GM21367 (cell line): ENCODE data around the gene SMAD7.

ENCODE experiments used
- ATAC-seq: cut with Tn5 transposase; IDR thresholded peaks from one replicate; pipeline ENCODE4 v1.9.1; 2021; ENCODE audit not compliant: unreplicated experiment

The SMAD7 gene

DNA sequence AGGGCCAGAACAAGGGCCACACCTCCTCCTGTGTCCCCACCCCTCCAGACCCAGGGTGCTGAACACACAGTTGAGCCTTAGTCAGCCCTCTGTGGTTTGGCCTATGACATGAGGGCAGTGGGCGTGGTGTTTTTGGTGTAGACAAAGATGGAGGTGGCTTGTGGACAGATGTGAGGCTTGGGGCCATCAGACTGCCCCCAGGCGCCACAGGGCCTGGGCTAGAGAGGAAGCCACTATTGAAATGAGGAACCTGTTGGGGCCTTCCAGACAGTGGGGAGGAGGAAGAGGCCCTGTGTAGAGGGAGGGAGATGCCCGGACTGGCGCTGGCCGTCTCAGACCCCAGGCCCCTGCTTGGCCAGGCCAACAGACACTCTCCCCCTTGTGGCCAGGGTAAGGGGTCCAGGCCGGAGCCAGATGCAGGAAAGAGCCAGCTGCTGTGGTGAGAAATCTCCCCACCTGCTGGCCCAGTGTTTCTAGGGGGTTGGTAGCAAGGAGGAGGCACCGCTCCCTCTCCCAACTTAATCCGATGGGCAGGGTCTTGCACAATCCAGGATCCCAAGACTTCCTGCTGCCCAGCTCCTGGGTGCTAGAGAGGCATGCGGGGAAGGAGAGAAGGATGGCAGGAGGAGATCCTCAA is 53.8 kb downstream of the SMAD7 start:
- no peak for ATAC-seq

GRCh38 chr18:48896326-48896874 is 54.4 kb downstream of the SMAD7 start:
- no peak for ATAC-seq

- no peak for ATAC-seq
These were observed 55.9 kb downstream of the SMAD7 start for GRCh38 chr18:48894799-48895346.

GRCh38 chr18:48893608-48894600 is 56.9 kb downstream of the SMAD7 start:
- ATAC-seq = no peak

DNA sequence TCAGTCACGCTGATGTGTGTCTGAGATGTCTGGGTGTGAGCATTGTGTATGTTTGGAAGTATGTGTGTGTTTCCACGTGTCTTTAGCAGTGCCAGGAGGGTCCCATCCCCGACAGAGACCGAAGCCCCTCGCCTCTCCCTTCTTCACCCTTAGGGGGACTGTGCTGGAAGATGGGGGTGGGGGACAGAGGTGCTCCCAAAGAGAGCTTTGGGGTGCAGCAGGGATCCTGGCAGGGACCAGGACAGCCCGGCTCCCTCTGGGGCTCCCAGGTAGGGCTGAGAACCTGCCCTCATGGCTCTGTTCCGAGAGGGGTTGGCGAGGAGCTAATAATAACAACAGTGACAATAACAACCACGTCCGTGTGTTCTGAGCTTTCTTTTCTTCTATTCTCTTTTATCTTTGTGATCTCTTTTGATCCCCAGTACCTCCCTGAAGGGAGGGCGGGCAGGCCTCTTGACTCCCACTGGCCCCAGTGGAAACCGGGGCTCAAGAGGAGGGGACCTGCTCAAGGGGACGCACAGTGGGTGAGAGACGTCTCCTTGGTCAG is 57.6 kb downstream of the SMAD7 start:
- ATAC-seq = no peak

GRCh38 chr18:48892146-48892855 is 58.5 kb downstream of the SMAD7 start:
- ATAC-seq = no peak

DNA sequence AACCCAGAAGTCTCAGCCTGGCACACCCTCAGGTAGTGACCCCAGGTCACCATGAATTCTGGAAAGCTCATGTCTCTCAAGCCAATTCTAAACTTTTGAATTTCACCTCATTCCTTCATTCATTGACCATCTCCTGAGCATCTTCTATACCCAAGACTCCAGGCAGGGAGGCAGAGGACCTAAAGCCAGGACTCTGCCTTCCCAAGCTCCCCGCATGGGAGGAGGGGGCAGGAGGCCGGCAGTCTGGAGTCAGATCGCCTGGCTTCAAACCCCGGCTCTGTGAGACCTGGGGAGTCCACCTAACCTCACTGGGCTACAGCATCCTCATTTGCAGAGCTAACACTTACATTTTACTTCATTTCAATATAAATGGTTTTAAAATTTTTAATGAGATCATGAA is 59.0 kb downstream of the SMAD7 start:
- ATAC-seq = no peak

- ATAC-seq = no peak
These were observed 60.6 kb downstream of the SMAD7 start for GRCh38 chr18:48889981-48890762.

DNA sequence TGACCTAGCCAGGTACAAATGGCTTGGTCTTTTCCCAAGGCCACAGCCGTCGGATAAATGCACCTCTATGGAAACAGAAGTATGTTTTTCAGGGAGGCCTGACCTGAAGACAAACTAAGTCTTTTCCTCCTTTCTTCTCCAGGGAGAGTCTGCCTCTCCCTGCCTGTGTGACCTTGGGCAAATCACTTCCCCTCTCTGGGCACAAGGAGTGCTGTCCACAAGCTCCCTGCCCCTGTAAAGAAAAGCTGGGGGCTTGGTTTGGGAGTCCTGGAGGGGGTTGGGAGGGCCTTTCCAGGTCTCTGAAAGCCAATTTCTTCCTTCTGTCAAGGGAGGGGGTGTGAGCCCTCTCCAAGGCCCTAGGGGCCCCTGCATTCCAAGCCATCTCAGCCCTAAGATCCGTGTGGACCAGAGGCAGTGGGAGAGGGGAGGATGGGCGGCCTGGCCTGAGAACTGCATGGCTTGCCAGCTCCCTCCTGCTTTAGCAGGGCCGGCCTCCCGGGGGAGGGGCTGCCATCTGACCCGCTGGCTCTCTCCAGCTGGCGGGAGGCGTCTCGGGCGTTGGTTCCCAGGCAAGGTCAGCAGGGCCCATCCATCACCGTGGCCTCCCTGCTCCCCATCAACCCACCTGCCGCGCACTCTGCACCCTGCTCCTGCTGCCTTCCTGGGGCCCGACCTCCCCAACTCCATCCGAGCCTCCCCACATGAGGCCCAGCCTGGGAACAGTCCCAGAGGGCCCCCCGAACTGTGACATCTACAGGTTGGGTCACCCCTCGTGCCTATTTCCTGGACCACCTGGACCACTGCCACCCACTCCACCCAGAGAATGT is 61.4 kb downstream of the SMAD7 start:
- ATAC-seq = no peak

DNA sequence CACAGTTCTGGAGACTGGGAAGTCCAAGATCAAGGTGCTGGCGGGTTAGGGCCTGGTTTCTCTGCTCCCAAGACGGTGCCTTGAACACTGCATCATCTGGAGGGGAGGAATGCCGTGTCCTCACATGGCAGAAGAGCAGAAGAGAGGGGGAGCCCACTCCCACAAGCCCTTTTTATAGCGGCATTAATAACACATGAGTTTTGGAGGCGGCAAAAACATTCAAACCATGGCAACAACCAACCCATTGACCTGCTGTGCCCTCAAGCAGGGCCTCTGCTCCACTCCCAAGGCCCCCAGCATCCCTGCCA is 62.0 kb downstream of the SMAD7 start:
- ATAC-seq = no peak

DNA sequence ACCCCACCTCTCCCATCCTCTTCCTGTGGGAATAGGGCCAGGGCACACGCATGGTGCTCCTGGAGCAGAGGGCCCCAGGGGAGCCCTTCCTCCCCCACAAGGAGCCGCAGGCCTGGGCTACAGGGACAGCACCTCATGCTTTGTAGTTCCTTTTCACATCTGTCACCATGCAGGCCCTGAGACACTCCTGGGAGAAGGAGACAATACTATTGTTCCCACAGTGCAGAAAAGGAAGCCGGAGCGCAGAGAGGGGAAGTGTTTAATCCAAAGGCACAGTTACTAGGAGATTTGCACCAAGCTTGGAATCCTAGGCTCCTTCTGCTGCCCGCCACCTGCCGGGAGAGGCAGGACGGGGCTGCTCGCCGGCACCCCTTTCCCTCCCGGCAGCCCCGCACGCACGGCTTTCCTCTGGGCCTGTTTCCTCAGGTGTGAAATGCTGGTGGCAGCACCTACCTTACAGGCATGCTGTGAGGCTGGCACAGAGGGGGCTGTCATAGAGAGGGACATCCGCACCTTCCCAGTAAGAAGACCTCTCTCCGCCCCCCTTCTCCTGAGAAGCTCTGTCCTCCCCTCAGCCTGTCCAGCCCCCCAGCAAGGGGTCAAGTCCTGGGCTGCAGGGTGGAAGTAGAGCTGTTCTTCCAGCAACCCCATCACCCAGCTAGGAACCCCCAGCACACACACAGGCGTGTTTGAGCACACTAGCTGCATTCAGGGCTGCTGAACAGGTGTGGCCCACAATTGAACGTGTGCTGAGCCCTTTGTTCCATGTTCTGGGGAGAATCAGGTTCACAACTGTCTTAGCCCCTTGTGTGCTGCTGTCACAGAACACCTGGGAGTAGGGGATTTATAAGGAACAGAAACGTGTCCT is 62.6 kb downstream of the SMAD7 start:
- no peak for ATAC-seq

DNA sequence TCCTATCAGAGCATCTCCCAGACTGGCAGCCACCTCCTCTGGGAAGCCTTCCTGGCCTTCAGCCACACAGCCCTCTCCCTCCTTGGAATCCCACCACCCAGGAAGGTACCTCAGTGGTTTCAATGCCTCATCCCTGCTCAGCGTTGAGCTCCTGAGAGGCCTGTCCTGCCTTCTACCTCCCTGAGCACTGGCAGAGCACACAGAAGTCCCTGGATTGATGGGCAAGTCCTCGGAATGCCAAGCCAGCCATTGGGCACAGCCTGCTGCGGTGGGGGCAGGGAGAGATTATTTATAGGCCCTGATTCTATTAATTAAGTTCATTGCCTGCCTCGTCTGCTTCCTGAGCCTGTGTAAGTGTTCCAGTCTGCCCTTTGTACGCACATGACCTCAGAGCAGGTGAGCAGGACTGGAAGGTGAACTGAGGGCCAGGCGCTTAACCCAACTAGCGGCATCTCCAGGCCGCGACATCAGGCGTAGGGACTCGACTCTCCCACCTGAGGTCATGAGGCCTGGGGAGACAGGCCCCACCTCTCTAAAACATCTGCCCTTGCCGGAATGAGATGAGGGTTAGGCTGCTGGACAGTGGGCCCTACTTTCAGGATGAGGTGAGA is 63.4 kb downstream of the SMAD7 start:
- ATAC-seq = no peak

- no peak for ATAC-seq
These were observed 64.1 kb downstream of the SMAD7 start for GRCh38 chr18:48886520-48887293.

DNA sequence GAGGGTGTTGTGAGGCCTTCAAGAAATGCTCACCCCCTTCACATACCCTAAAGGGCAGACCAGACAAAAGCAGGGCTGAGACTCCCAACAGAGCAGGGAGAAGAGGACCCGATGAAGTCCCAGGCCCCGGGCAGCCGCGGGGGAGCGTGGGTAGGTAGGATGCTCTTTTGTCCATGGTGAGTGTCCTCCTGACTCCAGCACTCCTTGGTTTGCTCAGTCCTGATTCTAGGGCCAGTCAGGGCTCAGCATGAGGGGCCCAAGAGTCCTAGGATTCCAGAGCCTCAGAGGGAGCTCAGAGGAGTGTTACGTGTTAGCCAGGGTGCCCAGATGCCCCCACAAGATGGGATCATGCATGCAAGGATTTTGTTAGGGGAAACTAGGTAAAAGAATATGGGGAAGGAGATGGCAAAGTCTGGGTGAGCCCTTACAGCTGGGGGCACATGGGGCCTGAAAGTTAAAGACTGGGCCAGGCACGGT is 64.8 kb downstream of the SMAD7 start:
- no peak for ATAC-seq

- ATAC-seq = no peak
These were observed 65.4 kb downstream of the SMAD7 start for GRCh38 chr18:48885266-48885923.

GRCh38 chr18:48884771-48885170 is 66.0 kb downstream of the SMAD7 start:
- no peak for ATAC-seq
